Endothelial cell of umbilical vein (primary cell): ENCODE data around the gene FAM210A. TPM values are rescaled to one million over a fixed set of nuclear protein-coding genes. Genes with fewer than 3 reads are reported as not detected.

Experiments used
- polyA plus RNA-seq, 4 experiments: library from polyadenylated mRNA; depleted of rRNA in 3 of 4; stranded (reverse) in 3 of 4; unstranded in 1 of 4; fragments of >200 nt; gene quantifications; 2 replicates each; pipeline versions ENCODE4 v1.2.1 to v1.2.3, GENCODE V29; 2011 to 2012; ENCODE audit warnings: missing spikeins in 1 of 4
- small RNA-seq: library from RNA; depleted of rRNA; stranded (forward); fragments of <200 nt; gene quantifications from one replicate; pipeline ENCODE3, GENCODE V24; 2012; ENCODE audit warnings: low replicate concordance, low read depth; ENCODE audit not compliant: insufficient read depth, insufficient read length
- total RNA-seq: library from RNA; stranded (reverse); gene quantifications from 2 replicates; pipeline ENCODE4 v1.2.3, GENCODE V29; 2021

Gene FAM210A
- total and polyA plus RNA-seq, 2 donors (not counting 3 experiments of a cell fraction or from before 2014, with no cell fraction given): 7.1 to 17.3 TPM

Small RNA genes lying within 50 kb of the gene (small RNA-seq; reads per million reads assigned to genes)
- not detected for gene AP001525.1
- not detected for gene RN7SL362P

Other genes with a start within 250 kb of the FAM210A start
- gene RNMT, start 115 bp upstream of the FAM210A start, total RNA-seq: 24.4 and 29.5 TPM in 2 replicates
- 9.2 and 9.8 TPM in 2 replicates for gene RNMT, start 115 bp upstream of the FAM210A start, polyA plus RNA-seq
- not detected in 2 replicates for gene MC5R, start 97.6 kb upstream of the FAM210A start, total RNA-seq
- gene MC5R, start 97.6 kb upstream of the FAM210A start, polyA plus RNA-seq: not detected in 2 replicates
- gene MC2R, start 189.0 kb upstream of the FAM210A start, total RNA-seq: not detected in 2 replicates
- not detected in 2 replicates for gene MC2R, start 189.0 kb upstream of the FAM210A start, polyA plus RNA-seq